ENCODE measurements around the gene MOB3C. TPM values are rescaled to one million over a fixed set of nuclear protein-coding genes. Genes with fewer than 3 reads are reported as not detected.

MOB3C gene
- total and polyA plus RNA-seq, 10 of the 15 experiments (the other 5 are each of a cell fraction or from before 2014, with no cell fraction given): 1.0 to 16.0 (median 9.4) TPM

DNA sequence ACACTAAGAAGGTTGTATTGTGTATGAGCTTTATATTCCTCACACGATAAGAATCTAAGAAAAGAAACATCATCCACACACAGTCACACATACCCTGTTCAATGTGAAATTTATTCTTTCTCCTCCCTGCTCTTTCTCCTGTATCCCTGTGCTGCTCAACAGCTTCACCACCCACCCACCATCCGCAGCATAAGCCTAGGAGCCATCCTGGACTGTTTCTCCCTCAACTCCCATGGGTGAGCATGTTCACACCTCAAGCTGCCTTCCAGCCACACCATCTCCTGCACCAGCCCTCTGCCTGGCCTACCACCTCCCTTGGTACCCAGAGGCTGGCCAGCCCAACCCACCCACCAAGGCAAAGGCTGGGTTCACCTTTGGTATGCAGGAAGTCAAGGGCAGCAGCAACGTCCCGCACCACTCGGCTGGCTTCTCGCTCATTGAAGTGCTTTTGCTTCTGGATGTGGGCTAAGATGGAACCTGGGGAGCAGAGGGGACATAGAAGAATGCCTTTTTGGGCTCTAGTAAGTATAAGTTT is 44.9 kb downstream of the MOB3C start:
- Histone ChIP-seq H4K20me1 (ENCODE audit: control insufficient read depth, insufficient read depth) (no peaks in the 10 kb centered on the region), H3K4me2 (ENCODE audit: control insufficient read depth, insufficient read depth) (no peak overlapping the region), H3K9ac (ENCODE audit: control insufficient read depth, insufficient read depth, low read length) (no peak overlapping the region), H3K4me3 (no peak overlapping the region), H3K4me1 (ENCODE audit: control insufficient read depth, insufficient read depth, low read length) (no peaks in the 10 kb centered on the region), H3K79me2 (ENCODE audit: control insufficient read depth, insufficient read depth, low read length) (no peaks in the 10 kb centered on the region), H3K27me3 (replicated peaks in 1 of 2; ENCODE audit: control insufficient read depth in 2 of 2, insufficient read depth in 2 of 2, low read length in 1 of 2) (no peaks in the 10 kb centered on the region), H3K27ac (ENCODE audit: control insufficient read depth, insufficient read depth) (no peak overlapping the region), H2AFZ (ENCODE audit: control insufficient read depth, low read depth, low read length) (no peak overlapping the region), H3K9me3 (replicated peaks; ENCODE audit: control insufficient read depth, insufficient read depth, low read length) (no peaks in the 10 kb centered on the region), H3K36me3 (ENCODE audit: control insufficient read depth in 2 of 2, insufficient read depth in 2 of 2, low read length in 1 of 2) (peaks cover 2 to 5% of the 10 kb centered on the region in 2 experiments; a peak in 3 of 4 replicates)
- DNase-seq (ENCODE audit: low read depth, low spot score) (no peak), FAIRE-seq (no peak), ATAC-seq (no peak)
- ChIA-PET POLR2A (no interaction called here), CTCF (interaction anchor here (0.6 kb wide), 2 partner anchors 169 to 591 kb away, joined by 3 to 4 read pairs; no protein-coding TSS in a partner anchor), RAD21 (ENCODE audit: unreplicated experiment) (no interaction called here), SMC1A (ENCODE audit: uncharacterized antibody, unreplicated experiment) (no interaction called here)
- in situ Hi-C loops (cut with MboI) (no loop called here), intact Hi-C loops (cut with micrococcal nuclease; ENCODE audit: unreplicated experiment) (no loop called here)
- TF ChIP-seq CHD1 (IDR thresholded peaks at IDR 0.05; ENCODE audit: low read depth, low read length) (no peak), EP300 (IDR thresholded peaks at IDR 0.05; ENCODE audit: borderline replicate concordance in 1 of 2, control insufficient read depth in 1 of 2, low read depth in 2 of 2, low read length in 2 of 2) (no peak)
- 94% methylated on average over 6 of the region's 6 CpGs for WGBS (ENCODE audit: insufficient coverage, insufficient replicate concordance, low lambda C conversion rate, missing lambda C conversion rate)
- no TSS peak for BruUV-seq (replicated peaks)

DNA sequence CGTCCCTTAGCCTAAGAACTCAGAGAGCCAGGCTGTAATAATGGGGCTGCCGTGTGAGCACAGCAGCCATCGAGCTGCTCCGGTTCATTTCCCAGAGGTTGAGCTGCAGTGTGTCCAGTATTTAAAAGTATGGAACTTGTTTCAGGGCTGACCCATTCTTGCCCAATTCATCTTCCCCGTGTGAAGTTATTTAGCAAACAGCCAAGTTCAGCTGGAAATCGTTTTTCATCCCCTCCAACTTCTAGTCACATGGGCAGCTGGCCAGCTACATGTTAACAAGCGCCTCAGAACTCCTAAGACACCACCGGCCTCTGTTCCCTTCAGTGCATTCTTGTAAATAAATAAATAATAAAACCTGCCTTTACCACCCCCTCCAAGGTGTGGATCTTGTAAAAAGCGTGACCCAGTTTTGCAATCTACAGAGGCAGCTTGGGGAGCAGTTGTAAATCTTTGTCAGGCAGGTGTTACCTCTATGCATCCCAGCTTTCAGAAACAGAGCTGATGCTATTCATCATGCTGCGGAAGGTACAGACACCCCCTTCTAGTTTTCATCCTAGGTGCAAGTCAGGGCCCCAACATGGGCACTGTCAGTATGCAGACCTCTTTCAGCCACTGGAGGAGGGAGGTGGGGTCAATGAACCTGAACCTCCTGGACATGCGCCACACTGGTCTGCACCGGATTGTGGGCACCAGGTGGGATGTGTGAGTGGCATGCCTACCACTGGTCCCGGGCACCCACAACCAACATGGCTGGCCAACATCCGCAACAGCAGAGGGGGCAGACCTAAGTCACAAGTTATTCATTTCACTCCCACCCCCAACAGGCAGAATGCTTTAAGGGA is 46.5 kb downstream of the MOB3C start:
- H3K4me1 ChIP-seq (ENCODE audit: control insufficient read depth, insufficient read depth, low read length): no peaks in the 10 kb centered on the region
- WGBS (ENCODE audit: insufficient coverage, insufficient replicate concordance, low lambda C conversion rate, missing lambda C conversion rate): 89% methylated on average over 14 of the region's 14 CpGs
- peaks cover 2 to 3% of the 10 kb centered on the region in 2 experiments; a peak in 3 of 4 replicates for H3K36me3 ChIP-seq (ENCODE audit: control insufficient read depth in 2 of 2, insufficient read depth in 2 of 2, low read length in 1 of 2)
- no peak overlapping the region for H3K4me2 ChIP-seq (ENCODE audit: control insufficient read depth, insufficient read depth)
- no peak for FAIRE-seq
- in situ Hi-C loops (cut with MboI) (no loop called here), intact Hi-C loops (cut with micrococcal nuclease; ENCODE audit: unreplicated experiment) (no loop called here)
- no peaks in the 10 kb centered on the region for H3K79me2 ChIP-seq (ENCODE audit: control insufficient read depth, insufficient read depth, low read length)
- POLR2A ChIA-PET: interaction anchor here (0.5 kb wide), 1 partner anchor 15 kb away, joined by 4 read pairs; no protein-coding TSS in a partner anchor
- no peak overlapping the region for H3K9ac ChIP-seq (ENCODE audit: control insufficient read depth, insufficient read depth, low read length)
- BruUV-seq (replicated peaks): no TSS peak
- TF ChIP-seq, protein P1, sequence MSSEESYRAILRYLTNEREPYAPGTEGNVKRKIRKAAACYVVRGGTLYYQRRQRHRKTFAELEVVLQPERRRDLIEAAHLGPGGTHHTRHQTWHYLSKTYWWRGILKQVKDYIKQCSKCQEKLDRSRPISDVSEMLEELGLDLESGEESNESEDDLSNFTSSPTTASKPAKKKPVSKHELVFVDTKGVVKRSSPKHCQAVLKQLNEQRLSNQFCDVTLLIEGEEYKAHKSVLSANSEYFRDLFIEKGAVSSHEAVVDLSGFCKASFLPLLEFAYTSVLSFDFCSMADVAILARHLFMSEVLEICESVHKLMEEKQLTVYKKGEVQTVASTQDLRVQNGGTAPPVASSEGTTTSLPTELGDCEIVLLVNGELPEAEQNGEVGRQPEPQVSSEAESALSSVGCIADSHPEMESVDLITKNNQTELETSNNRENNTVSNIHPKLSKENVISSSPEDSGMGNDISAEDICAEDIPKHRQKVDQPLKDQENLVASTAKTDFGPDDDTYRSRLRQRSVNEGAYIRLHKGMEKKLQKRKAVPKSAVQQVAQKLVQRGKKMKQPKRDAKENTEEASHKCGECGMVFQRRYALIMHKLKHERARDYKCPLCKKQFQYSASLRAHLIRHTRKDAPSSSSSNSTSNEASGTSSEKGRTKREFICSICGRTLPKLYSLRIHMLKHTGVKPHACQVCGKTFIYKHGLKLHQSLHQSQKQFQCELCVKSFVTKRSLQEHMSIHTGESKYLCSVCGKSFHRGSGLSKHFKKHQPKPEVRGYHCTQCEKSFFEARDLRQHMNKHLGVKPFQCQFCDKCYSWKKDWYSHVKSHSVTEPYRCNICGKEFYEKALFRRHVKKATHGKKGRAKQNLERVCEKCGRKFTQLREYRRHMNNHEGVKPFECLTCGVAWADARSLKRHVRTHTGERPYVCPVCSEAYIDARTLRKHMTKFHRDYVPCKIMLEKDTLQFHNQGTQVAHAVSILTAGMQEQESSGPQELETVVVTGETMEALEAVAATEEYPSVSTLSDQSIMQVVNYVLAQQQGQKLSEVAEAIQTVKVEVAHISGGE (CRISPR knock-in tag; IDR thresholded peaks at IDR 0.05): no peak
- TF ChIP-seq, protein P2, sequence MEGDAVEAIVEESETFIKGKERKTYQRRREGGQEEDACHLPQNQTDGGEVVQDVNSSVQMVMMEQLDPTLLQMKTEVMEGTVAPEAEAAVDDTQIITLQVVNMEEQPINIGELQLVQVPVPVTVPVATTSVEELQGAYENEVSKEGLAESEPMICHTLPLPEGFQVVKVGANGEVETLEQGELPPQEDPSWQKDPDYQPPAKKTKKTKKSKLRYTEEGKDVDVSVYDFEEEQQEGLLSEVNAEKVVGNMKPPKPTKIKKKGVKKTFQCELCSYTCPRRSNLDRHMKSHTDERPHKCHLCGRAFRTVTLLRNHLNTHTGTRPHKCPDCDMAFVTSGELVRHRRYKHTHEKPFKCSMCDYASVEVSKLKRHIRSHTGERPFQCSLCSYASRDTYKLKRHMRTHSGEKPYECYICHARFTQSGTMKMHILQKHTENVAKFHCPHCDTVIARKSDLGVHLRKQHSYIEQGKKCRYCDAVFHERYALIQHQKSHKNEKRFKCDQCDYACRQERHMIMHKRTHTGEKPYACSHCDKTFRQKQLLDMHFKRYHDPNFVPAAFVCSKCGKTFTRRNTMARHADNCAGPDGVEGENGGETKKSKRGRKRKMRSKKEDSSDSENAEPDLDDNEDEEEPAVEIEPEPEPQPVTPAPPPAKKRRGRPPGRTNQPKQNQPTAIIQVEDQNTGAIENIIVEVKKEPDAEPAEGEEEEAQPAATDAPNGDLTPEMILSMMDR (IDR thresholded peaks at IDR 0.05 in 2 of 3, conservative IDR thresholded peaks at IDR 0.05 in 1 of 3; ENCODE audit: control insufficient read depth in 2 of 3, extremely low read depth in 1 of 3, insufficient read depth in 1 of 3, low read depth in 3 of 3, low read length in 3 of 3): no peak
- TF ChIP-seq CHD2 (IDR thresholded peaks at IDR 0.05; ENCODE audit: borderline replicate concordance, low read depth, low read length) (no peak), RB1 (IDR thresholded peaks at IDR 0.05; ENCODE audit: borderline replicate concordance) (no peak)
- no peaks in the 10 kb centered on the region for H3K9me3 ChIP-seq (replicated peaks; ENCODE audit: control insufficient read depth, insufficient read depth, low read length)
- no peak for ATAC-seq
- H3K27ac ChIP-seq (ENCODE audit: control insufficient read depth, insufficient read depth): no peak overlapping the region
- H4K20me1 ChIP-seq (ENCODE audit: control insufficient read depth, insufficient read depth): no peaks in the 10 kb centered on the region
- CTCF ChIA-PET: interaction anchor here (0.9 kb wide), 1 partner anchor 22 kb away, joined by 4 read pairs; no protein-coding TSS in a partner anchor
- H3K4me3 ChIP-seq: no peak overlapping the region
- H2AFZ ChIP-seq (ENCODE audit: control insufficient read depth, low read depth, low read length): no peak overlapping the region
- RAD21 ChIA-PET (ENCODE audit: unreplicated experiment): no interaction called here
- SMC1A ChIA-PET (ENCODE audit: uncharacterized antibody, unreplicated experiment): interaction anchor here (1.1 to 1.4 kb wide), 2 partner anchors 25 to 155 kb away, joined by 3 read pairs; no protein-coding TSS in a partner anchor
- no peaks in the 10 kb centered on the region for H3K27me3 ChIP-seq (replicated peaks in 1 of 2; ENCODE audit: control insufficient read depth in 2 of 2, insufficient read depth in 2 of 2, low read length in 1 of 2)
- DNase-seq (ENCODE audit: low read depth, low spot score): no peak
